HG03095 (cell line): Measurements from ENCODE around the gene DUS4L.
"Not testable (repeated sequence)": the region's sequence is repeated elsewhere in the genome, so short reads cannot be mapped to it uniquely, and the experiment has no call there.

Source experiments
- ATAC-seq: cut with Tn5 transposase; IDR thresholded peaks from one replicate; pipeline ENCODE4 v1.9.1; 2021; ENCODE audit warnings: moderate library complexity; ENCODE audit not compliant: unreplicated experiment

The DUS4L gene

DNA sequence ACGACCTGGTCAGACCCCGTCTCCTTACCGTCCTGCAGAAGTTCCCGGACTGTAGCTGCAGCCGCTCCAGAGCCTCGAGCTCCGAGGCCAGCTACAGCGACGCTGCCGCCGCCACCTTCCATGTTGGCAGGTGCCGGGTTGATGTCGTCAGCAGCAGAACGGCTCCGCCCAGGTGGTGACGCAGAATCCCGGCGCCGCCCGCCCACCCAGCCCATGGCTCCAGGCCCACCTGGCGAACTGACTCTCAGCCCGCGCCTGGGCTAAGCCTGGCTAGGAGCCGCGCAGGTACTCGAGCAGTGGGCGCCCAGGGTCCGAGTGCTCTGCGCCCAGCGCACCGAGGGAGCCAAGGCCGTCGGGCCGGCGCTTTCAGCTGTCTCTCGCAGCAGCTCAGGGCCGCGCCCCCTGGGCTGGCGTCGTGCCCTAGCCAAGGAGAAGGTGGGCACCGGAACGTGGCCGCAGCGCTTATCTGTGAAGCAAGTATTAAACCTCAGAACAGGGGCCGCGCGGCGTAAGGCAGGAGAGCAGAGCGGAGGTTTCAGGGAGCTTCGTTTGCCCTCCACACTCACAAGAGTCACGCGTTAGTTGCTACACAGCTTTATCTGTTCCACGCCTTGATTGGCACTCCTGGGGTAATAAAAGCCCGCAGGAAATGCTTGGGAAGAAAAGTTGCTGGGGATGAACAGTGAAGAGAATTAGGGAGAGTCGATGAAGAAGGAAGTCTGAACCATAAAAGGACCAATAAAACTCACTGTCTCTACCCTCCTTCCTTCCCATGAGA, at the start of gene DUS4L, which contains the start of gene COG5:
DUS4L (plus strand) TSS at position 197 of the 778 bp plus-strand sequence. CDS start 3,100 bp downstream, outside the sequence.
COG5 (minus strand) TSS at position 146 of the 778 bp plus-strand sequence; CDS start at position 122, 24 bp downstream.
- peak; percentile 95 for ATAC-seq

DNA sequence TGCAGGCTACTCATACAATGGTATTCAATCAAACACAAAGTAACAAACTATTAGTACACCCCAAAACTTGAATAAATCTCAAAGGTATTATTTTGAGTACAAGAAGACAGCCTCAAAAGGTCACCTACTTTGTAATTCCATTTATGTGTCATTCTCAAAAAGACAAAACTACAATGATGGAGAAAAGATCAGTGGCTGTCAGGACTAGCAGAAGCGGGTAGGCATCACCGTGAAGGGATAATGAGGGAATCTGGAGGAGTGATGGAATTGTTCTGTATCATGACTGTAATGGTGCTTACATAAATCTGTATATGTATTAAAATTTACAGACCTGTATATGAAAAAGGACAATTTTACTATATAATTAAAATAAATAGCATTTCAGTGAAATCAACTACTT, 37.1 kb upstream of the DUS4L start:
- no peak for ATAC-seq

DNA sequence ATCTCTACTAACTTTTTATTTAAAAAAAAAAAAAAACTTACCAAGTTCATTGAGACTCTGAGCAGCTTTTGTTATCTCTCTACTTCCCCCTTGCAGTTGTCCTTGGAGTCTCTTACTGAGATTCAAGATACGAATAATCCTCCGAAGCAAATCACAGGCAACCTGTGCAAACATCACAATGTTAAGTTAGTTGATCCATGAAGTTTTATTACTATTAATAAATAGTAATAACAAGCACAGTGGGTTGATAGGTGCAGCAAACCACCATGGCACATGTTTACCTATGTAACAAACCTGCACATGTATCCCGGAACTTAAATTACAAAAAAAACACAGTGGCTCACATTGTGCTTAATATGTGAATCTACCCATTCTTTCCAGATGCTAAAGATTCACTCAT, 36.6 kb upstream of the DUS4L start:
- no peak for ATAC-seq

GRCh38 chr7:107528461-107528860, 35.3 kb upstream of the DUS4L start:
- ATAC-seq, result no peak

GRCh38 chr7:107530751-107531150, 33.0 kb upstream of the DUS4L start:
- ATAC-seq, result no peak

- no peak for ATAC-seq
Measured at GRCh38 chr7:107534139-107534538, 29.6 kb upstream of the DUS4L start.

- ATAC-seq, result not testable (repeated sequence)
Measured at GRCh38 chr7:107537228-107537627, 26.5 kb upstream of the DUS4L start.

DNA sequence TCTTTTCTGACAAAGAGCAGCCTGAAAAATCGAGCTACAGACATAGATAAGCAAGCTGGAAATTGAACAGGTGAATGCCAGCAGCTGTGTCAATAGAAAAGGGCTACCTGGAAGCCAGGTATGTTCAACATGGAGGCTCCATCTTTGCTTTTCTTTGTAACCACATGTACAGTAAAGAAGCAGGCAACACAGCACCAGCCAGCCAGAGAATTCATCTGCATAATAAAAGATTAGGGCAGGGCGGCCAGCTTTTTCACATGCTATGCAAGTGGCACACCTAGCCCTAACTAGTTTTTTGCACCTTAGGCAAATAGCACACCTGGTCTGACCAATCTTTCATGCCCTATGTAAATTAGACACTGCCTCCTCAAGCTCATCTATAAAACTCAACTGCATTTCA, 25.8 kb upstream of the DUS4L start:
- no peak for ATAC-seq

GRCh38 chr7:107543338-107543993, 20.3 kb upstream of the DUS4L start:
- no peak for ATAC-seq

- no peak for ATAC-seq
Measured at GRCh38 chr7:107544848-107545591, 18.8 kb upstream of the DUS4L start.

DNA sequence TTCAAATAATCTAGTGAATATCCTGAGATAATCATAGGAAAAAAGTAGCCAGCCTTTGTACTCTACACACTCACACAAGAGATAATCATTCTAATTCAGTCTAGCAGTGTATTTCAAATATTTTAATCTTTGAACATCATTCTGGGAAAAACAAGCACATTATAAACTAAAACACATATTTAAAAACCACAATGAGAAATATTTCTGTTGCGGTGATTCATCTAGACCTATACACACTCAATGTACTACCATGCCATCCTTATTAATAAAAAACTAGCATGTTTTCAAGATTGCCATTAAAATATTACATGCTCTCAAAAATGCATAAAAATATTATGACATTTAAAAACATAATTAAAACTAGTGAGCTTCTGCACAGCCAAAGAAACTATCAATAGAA, 11.8 kb upstream of the DUS4L start:
- ATAC-seq, result no peak

GRCh38 chr7:107555893-107556292, 7.9 kb upstream of the DUS4L start:
- ATAC-seq, result no peak

DNA sequence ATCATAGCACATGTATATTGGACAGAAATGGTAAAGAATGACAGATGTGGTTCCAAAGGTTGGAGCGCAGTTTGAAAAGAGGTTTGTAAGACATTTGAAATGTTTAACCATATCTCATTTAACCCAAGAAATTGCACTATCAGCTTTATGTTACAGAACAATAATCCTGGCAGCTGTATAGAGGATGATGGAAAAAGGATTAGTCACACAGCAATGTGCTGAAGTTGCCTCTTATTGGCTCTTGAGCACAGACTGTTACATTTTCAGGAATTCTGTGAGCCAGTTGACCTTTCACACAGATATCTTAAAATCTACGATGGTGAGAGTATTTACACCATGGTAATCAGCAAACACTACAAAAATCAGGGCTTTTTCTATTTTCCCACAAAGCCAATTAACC, 3.9 kb upstream of the DUS4L start:
- no peak for ATAC-seq

GRCh38 chr7:107560898-107561516, 2.8 kb upstream of the DUS4L start:
- no peak for ATAC-seq

- ATAC-seq, result peak; percentile 51
Measured at GRCh38 chr7:107563081-107563774, 543 bp upstream of the DUS4L start.

- peak; percentile 7 for ATAC-seq
Measured at GRCh38 chr7:107564553-107565298, 955 bp downstream of the DUS4L start.

- no peak for ATAC-seq
Measured at GRCh38 chr7:107570298-107570697, 6.5 kb downstream of the DUS4L start.

DNA sequence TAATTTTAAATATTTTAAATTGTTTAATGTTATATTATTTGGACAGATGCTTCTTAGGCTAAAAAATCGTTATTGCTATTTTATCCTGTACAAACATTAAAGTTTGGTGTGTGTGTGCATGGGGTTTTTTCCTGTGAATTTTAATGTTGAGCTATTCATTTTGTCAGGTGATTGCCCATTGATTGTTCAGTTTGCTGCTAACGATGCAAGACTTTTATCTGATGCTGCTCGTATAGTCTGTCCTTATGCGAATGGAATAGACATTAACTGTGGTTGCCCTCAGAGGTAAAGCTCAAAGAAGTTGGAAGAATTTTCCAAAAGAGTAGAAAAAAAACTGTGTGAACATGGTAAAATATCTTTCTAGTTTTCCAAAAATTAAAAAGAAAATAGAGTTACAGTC, 9.8 kb downstream of the DUS4L start:
- no peak for ATAC-seq

GRCh38 chr7:107579554-107579884, 15.7 kb downstream of the DUS4L start:
- no peak for ATAC-seq
